GM12875 (cell line): Measurements from ENCODE around the gene PDE1A.

Experiments used
- H3K4me3 ChIP-seq: one replicate; pipeline ENCODE4 v1.5.1; 2011; ENCODE audit warnings: low read depth, low read length, control low read depth
- TF ChIP-seq, protein P1 (sequence below): IDR thresholded peaks from 2 replicates; pipeline ENCODE4 v1.5.1; 2011; ENCODE audit warnings: low read depth, mild to moderate bottlenecking, control low read depth, inconsistent platforms, low read length, moderate library complexity, borderline replicate concordance; ENCODE audit not compliant: insufficient read depth

PDE1A gene

DNA sequence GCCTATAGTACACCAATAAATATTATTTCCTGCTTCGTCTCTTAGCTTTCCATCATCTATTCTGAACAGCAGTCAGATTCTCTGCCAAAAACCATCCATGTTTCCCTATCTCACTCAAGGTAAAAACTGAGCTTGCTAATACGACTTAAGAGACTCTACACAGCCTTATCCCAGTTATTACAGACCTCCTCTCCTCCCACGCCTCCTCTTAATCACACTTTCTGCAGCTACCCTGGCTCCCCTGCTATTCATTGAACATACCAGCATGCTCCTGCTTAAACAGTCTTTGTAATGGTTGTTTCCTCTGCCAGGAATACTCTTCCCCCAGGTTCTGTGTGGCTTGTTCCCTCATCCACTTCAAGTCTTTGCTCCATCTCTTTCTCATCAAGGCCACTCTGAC lies 81.5 kb downstream of the PDE1A start:
- TF ChIP-seq, protein P1, sequence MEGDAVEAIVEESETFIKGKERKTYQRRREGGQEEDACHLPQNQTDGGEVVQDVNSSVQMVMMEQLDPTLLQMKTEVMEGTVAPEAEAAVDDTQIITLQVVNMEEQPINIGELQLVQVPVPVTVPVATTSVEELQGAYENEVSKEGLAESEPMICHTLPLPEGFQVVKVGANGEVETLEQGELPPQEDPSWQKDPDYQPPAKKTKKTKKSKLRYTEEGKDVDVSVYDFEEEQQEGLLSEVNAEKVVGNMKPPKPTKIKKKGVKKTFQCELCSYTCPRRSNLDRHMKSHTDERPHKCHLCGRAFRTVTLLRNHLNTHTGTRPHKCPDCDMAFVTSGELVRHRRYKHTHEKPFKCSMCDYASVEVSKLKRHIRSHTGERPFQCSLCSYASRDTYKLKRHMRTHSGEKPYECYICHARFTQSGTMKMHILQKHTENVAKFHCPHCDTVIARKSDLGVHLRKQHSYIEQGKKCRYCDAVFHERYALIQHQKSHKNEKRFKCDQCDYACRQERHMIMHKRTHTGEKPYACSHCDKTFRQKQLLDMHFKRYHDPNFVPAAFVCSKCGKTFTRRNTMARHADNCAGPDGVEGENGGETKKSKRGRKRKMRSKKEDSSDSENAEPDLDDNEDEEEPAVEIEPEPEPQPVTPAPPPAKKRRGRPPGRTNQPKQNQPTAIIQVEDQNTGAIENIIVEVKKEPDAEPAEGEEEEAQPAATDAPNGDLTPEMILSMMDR: no peak
- H3K4me3 ChIP-seq: no peak overlapping the region

DNA sequence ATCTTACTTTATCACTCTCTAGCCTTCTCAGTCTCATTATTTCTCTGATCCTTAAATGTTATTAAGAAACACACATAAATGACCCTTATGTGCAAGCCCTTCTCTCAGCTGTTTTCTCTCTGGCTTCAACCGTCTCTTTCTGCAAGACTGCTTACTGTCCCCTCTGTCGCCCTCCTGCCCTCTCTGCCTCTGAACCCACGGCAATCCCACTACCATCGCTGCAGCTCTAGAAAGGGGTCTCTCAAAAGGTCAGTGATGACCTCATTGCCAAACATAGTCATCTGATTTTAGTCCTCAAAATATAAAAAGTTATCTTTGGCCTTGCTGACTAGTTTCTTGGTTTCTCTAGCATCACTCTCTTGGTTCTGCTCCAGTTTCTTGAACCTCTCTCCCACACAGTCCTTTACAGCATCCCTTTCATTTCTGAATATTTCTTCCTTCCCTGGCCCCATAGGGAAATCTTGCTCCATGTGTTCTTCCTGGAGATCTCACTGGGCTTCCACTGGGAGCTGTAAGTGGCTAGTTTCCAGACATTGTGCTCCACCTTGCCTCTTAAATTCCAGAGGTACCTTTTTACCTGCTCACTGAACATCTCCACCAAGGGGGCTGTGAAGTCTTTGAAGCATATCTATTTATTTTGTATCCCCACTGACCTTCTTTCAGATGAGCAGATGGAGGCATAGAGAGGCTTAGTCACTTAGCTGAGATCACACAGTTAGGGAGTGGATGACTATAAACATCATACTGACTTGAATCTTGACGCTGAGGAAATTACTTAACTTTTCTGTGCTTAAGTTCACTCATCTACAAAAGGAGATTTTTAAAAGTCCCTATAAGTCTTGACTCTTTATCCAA lies 96.2 kb downstream of the PDE1A start:
- TF ChIP-seq, protein P1: no peak
- no peak overlapping the region for H3K4me3 ChIP-seq

DNA sequence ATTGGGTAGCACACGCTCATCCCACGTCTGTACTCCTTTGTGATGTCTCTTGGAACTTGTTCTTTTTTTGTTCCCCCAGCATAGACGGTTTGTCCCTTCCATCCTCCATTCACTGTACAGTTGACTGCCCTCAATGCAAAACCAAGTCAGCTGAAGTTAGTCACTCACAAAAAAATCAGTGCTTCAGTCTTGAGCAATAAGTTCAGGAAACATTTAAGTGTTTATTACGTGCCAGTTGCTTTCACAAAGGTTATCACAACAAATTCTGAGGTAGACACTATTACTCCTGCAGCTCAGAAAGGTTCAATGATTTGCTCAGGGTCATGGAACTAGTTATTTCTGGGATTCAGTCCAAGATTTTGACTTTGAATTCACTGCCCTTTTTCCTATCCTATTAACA lies 102.2 kb downstream of the PDE1A start:
- TF ChIP-seq, protein P1: no peak
- H3K4me3 ChIP-seq: no peak overlapping the region

DNA sequence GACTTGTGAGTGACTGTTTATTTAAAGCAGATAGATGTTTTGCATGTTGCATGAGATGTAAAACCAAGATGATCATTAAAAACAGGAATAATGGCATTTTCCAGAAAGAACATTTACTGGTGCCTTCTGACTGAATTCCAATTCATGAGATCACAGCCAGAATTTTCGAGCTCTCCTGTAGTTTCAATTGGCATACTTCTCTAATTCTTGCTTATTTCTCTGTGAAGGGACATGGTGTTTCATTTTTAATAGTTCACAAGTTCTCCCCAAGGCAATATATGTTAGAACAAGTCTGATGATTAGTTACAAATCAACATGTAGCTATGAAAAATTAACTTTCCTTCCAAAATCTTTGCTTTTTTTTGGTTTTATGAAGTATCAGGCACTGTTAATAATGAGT lies 105.7 kb downstream of the PDE1A start:
- TF ChIP-seq, protein P1: no peak
- no peak overlapping the region for H3K4me3 ChIP-seq

DNA sequence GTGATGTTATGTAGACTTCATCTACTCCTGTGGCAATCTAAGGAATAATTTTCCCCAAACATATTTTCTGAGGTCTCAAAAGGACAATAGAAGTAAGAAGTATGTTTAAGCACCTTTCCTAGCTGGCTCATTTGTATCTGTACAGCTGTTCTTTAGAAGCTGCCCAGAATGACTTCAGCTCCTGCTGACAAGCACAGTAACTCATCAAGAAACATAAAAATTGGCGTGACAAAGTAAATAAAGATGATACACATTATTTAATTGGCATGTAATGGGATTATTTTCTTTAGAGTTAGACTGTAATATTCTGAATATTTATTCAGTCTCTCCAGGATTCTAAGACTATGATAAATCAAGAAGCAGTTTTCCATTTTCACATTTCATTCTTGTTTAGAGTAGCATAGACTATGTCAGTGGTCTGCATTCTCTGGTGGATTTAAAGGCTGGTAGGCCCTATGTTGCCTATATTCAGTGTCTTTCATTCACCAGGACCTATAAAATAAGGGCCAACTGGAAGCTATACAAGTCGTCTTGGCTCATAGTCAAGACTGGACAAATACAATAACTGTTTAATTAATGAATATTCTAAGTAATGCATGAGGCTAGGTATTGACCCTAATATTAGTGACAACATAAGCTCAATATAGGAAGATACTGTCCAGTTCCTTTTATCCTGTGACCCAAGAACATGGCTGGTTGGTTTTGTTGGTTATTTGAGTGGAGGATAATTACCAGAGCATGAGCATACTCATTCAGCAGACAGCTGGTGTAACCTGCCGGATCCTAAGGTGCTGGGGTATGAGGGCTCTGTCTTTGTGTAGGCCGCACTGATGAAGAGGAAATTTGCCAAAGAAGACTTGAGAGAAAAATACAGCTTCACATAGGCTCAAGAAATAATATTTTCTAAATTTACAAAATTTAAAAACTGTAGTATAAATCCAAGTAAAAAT lies 107.0 kb downstream of the PDE1A start:
- H3K4me3 ChIP-seq: no peak overlapping the region
- TF ChIP-seq, protein P1: no peak

DNA sequence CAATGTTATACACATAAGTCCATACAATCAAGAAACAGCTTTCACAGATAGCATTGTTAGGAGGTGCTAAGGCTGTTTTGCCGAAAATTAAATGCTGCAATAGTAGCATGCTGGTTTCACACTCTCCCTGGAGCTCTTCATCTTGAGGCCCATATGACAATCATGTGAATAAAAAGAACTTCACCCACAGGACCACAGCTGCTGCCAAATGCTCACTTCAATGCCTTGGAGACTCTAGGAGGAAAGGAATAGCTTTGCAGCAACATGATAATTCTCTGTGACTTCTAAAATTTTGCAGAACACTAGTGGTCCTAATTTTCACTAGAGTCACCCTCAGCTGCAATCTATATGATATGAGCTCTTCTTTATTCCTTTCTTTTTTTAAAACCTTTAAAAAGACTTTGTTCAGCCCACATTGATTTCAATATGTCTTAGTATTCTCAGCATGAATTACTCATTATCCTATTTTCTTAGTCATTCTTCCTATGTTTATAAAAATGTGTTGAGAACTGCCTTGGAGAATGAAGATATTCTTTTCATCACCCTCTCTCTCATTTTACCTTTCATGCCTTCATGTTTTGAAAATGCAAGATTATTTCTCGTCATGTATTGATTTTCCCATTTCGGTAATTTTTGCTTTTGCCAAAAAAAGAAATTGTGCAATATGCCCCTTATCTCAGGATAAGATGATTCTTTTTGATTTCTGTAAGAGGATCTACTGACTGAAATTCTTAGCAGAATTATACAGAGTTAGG lies 108.2 kb downstream of the PDE1A start:
- no peak overlapping the region for H3K4me3 ChIP-seq
- TF ChIP-seq, protein P1: no peak
